Limb (tissue), 2 donors: ENCODE data around the gene ARFGAP1.

Experiments used
- DNase-seq, 2 donors: peaks; one replicate each; pipeline ENCODE4 v3.0.0-alpha.2; 2016; ENCODE audit errors: extremely low spot score in 2 of 2

Gene ARFGAP1

GRCh38 chr20:63277466-63278272 is 5.1 kb downstream of the ARFGAP1 start:
- no peak for DNase-seq

GRCh38 chr20:63278661-63279060 is 6.0 kb downstream of the ARFGAP1 start:
- no peak for DNase-seq

- no peak for DNase-seq
Measured at GRCh38 chr20:63279931-63280330, 7.3 kb downstream of the ARFGAP1 start.

GRCh38 chr20:63280371-63280770 is 7.8 kb downstream of the ARFGAP1 start:
- DNase-seq, result no peak

GRCh38 chr20:63280929-63281545 is 8.4 kb downstream of the ARFGAP1 start:
- DNase-seq, result no peak

- DNase-seq, result no peak
Measured at GRCh38 chr20:63281742-63282665, 9.4 kb downstream of the ARFGAP1 start.

GRCh38 chr20:63282946-63283345 is 10.3 kb downstream of the ARFGAP1 start:
- no peak for DNase-seq

- no peak for DNase-seq
Measured at GRCh38 chr20:63283397-63284082, 10.9 kb downstream of the ARFGAP1 start.

GRCh38 chr20:63284083-63284440 is 11.4 kb downstream of the ARFGAP1 start:
- no peak for DNase-seq

- no peak for DNase-seq
Measured at GRCh38 chr20:63284544-63284949, 11.9 kb downstream of the ARFGAP1 start.

- no peak for DNase-seq
Measured at GRCh38 chr20:63284981-63285524, 12.4 kb downstream of the ARFGAP1 start.

GRCh38 chr20:63285636-63286615 is 13.3 kb downstream of the ARFGAP1 start:
- no peak for DNase-seq

GRCh38 chr20:63286781-63287696 is 14.4 kb downstream of the ARFGAP1 start:
- no peak for DNase-seq

- no peak for DNase-seq
Measured at GRCh38 chr20:63287697-63288580, 15.3 kb downstream of the ARFGAP1 start.

GRCh38 chr20:63288581-63289251 is 16.1 kb downstream of the ARFGAP1 start:
- DNase-seq, result no peak

- DNase-seq, result no peak
Measured at GRCh38 chr20:63289311-63290135, 16.9 kb downstream of the ARFGAP1 start.
